HFFc6 (cell line): ENCODE results near the gene PSME2. TPM values are rescaled to one million over a fixed set of nuclear protein-coding genes. Genes with fewer than 3 reads are reported as not detected.
A peak's percentile ranks its signal among the peaks of the same experiment; 100 is the strongest.

Experiments
- DNase-seq: peaks from one replicate; pipeline ENCODE4 v3.0.0-alpha.2; 2018
- H3K27ac Mint-ChIP-seq: 2 replicates; pipeline ENCODE4 v1.8.0; 2020; ENCODE audit warnings: mild to moderate bottlenecking, mixed read lengths
- H3K27me3 Mint-ChIP-seq: 2 replicates; pipeline ENCODE4 v1.8.0; 2021; ENCODE audit warnings: mild to moderate bottlenecking, moderate library complexity, mixed read lengths; ENCODE audit not compliant: insufficient read depth
- H3K36me3 Mint-ChIP-seq: 2 replicates; pipeline ENCODE4 v1.8.0; 2021; ENCODE audit warnings: low read depth, mixed read lengths
- H3K4me1 Mint-ChIP-seq: 2 replicates; pipeline ENCODE4 v1.8.0; 2020; ENCODE audit warnings: low read depth, mixed read lengths
- H3K4me3 Mint-ChIP-seq: 2 replicates; pipeline ENCODE4 v1.8.0; 2020; ENCODE audit warnings: mild to moderate bottlenecking, moderate library complexity, mixed read lengths
- H3K9me3 Mint-ChIP-seq: 2 replicates; pipeline ENCODE4 v1.8.0; 2020; ENCODE audit warnings: mild to moderate bottlenecking, mixed read lengths
- total RNA-seq, 6 experiments: library from RNA; stranded (reverse); fragmentation: NEBNext Ultra II Directional; extraction: Animal tissue kit (Norgen Biotek cat#: 25700); gene quantifications; 2 replicates in 1 of 6; 3 replicates in 5 of 6; pipeline ENCODE4 v1.2.3, GENCODE V29; 2021
- TF ChIP-seq, protein P1 (sequence below): fragments of 200-600 bp; sonication (generic); IDR thresholded peaks from 2 replicates; pipeline ENCODE4 v1.5.0; 2021; ENCODE audit warnings: antibody characterized with exemption, mild to moderate bottlenecking

PSME2 gene
- total RNA-seq, 6 experiments from 2014 or later, result 108 to 143 (median 136) TPM

GRCh38 chr14:24113801-24114531 lies 32.4 kb downstream of the PSME2 start:
- H3K4me1 Mint-ChIP-seq, result peaks cover 19% of the 10 kb centered on the region
- H3K9me3 Mint-ChIP-seq, result no peaks in the 10 kb centered on the region
- H3K4me3 Mint-ChIP-seq, result peak overlapping the region; percentile 97
- TF ChIP-seq, protein P1, sequence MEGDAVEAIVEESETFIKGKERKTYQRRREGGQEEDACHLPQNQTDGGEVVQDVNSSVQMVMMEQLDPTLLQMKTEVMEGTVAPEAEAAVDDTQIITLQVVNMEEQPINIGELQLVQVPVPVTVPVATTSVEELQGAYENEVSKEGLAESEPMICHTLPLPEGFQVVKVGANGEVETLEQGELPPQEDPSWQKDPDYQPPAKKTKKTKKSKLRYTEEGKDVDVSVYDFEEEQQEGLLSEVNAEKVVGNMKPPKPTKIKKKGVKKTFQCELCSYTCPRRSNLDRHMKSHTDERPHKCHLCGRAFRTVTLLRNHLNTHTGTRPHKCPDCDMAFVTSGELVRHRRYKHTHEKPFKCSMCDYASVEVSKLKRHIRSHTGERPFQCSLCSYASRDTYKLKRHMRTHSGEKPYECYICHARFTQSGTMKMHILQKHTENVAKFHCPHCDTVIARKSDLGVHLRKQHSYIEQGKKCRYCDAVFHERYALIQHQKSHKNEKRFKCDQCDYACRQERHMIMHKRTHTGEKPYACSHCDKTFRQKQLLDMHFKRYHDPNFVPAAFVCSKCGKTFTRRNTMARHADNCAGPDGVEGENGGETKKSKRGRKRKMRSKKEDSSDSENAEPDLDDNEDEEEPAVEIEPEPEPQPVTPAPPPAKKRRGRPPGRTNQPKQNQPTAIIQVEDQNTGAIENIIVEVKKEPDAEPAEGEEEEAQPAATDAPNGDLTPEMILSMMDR, result no peak
- no peaks in the 10 kb centered on the region; the same call in 1 of the 2 replicates for H3K27me3 Mint-ChIP-seq
- DNase-seq, result peak; percentile 93
- peak overlapping the region; percentile 99 for H3K27ac Mint-ChIP-seq
- H3K36me3 Mint-ChIP-seq, result 0 out of 2 replicates have a peak, but pooled peaks cover 6% of the 10 kb centered on the region

DNA sequence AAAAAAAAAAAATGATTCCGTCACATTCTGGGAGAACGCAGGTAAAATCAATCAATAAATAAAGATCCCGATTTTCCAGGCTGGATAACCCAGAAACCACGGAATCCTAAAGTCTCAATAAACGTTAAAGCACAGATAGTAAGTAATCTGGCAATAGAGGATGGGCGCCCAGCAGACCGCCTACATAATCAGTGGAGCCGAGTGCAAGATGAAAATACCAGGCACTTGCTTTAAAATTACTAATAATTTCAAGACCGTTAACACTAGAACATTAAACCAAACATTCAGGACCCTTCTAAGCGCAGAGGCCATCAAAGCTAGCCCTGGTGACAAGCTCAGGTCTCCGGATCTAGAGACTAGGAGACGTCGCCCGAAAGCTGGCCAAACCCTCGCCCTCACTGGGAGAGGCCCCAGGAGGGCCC lies 33.0 kb downstream of the PSME2 start:
- TF ChIP-seq, protein P1, result no peak
- Mint-ChIP-seq H3K27me3 (no peaks in the 10 kb centered on the region; the same call in 1 of the 2 replicates), H3K27ac (peak overlapping the region; percentile 99), H3K4me3 (peak overlapping the region; percentile 97), H3K4me1 (peaks cover 25% of the 10 kb centered on the region), H3K36me3 (0 out of 2 replicates have a peak, but pooled peaks cover 6% of the 10 kb centered on the region), H3K9me3 (no peaks in the 10 kb centered on the region)
- no peak for DNase-seq

DNA sequence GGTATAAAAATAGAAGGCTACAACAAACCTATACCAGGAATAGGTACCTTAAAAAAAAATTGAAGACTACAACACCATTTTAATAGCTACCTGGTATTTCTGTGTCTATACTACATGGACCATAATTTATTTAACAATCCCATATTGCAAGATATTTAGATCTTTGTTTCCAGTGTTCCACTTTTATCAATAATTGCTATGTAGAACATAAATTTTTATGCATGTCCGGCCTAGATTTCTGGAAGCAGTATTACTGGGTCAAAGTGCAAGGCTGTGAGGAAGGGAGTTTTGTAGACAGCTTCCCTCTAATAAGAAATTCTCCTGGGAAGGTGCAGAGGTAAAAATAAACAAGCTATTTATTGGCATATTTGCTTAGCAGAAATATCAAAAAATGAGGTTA lies 35.9 kb downstream of the PSME2 start:
- H3K36me3 Mint-ChIP-seq, result no peaks in the 10 kb centered on the region
- H3K27me3 Mint-ChIP-seq, result no peaks in the 10 kb centered on the region; the same call in 1 of the 2 replicates
- no peak for DNase-seq
- TF ChIP-seq, protein P1, result no peak
- no peak overlapping the region for H3K4me3 Mint-ChIP-seq
- no peak overlapping the region for H3K27ac Mint-ChIP-seq
- H3K9me3 Mint-ChIP-seq, result no peaks in the 10 kb centered on the region
- peaks cover 38% of the 10 kb centered on the region for H3K4me1 Mint-ChIP-seq

GRCh38 chr14:24110060-24110459 lies 36.4 kb downstream of the PSME2 start:
- no peak for DNase-seq
- H3K27ac Mint-ChIP-seq, result no peak overlapping the region
- no peaks in the 10 kb centered on the region for H3K9me3 Mint-ChIP-seq
- H3K27me3 Mint-ChIP-seq, result no peaks in the 10 kb centered on the region; the same call in 1 of the 2 replicates
- H3K4me3 Mint-ChIP-seq, result no peak overlapping the region
- peaks cover 33% of the 10 kb centered on the region for H3K4me1 Mint-ChIP-seq
- H3K36me3 Mint-ChIP-seq, result peaks cover 2% of the 10 kb centered on the region
- TF ChIP-seq, protein P1, result no peak

- H3K9me3 Mint-ChIP-seq, result no peaks in the 10 kb centered on the region
- no peak for DNase-seq
- H3K27me3 Mint-ChIP-seq, result no peaks in the 10 kb centered on the region
- TF ChIP-seq, protein P1, result no peak
- H3K4me3 Mint-ChIP-seq, result no peak overlapping the region
- peaks cover 17% of the 10 kb centered on the region for H3K36me3 Mint-ChIP-seq
- peaks cover 33% of the 10 kb centered on the region for H3K4me1 Mint-ChIP-seq
- H3K27ac Mint-ChIP-seq, result peak overlapping the region; percentile 17
These were observed 38.0 kb downstream of the PSME2 start for GRCh38 chr14:24108336-24108874.
